Activated T-helper 2 cell treated with anti-CD3 and anti-CD28 coated beads, Interferon-gamma antibody, Interleukin-2, Interleukin-4, amounts not matched to agents 10 μg/mL and 5 μg/mL and 100 μg/mL, durations not matched to agents 14 hours and 24 hours and 36 hours (primary cell): ENCODE measurements around the gene CHAF1B. TPM values are rescaled to one million over a fixed set of nuclear protein-coding genes. Genes with fewer than 3 reads are reported as not detected.

Experiments used
- DNase-seq: peaks from one replicate; pipeline ENCODE4 v3.0.0; 2021; ENCODE audit warnings: low spot score
- H3K27ac Mint-ChIP-seq: one replicate; pipeline ENCODE4 v1.8.0; 2021; ENCODE audit warnings: mixed read lengths
- H3K27me3 Mint-ChIP-seq: one replicate; pipeline ENCODE4 v1.8.0; 2021; ENCODE audit warnings: low read depth, mixed read lengths
- H3K36me3 Mint-ChIP-seq: one replicate; pipeline ENCODE4 v1.8.0; 2021; ENCODE audit warnings: low read depth, mixed read lengths
- H3K4me1 Mint-ChIP-seq: one replicate; pipeline ENCODE4 v1.8.0; 2021; ENCODE audit warnings: low read depth, mixed read lengths
- H3K4me3 Mint-ChIP-seq: one replicate; pipeline ENCODE4 v1.8.0; 2021; ENCODE audit warnings: low read depth, mild to moderate bottlenecking, moderate library complexity, mixed read lengths
- H3K9me3 Mint-ChIP-seq: one replicate; pipeline ENCODE4 v1.8.0; 2021; ENCODE audit warnings: mixed read lengths
- intact Hi-C: fragments of 100-400 bp; cut with micrococcal nuclease; formaldehyde crosslinking; loops from one replicate; pipeline ENCODE4 v1.15.1; 2023
- total RNA-seq: library from RNA; stranded (reverse); gene quantifications from 2 replicates; pipeline ENCODE4 v1.2.3, GENCODE V29; 2022

CHAF1B gene
- total RNA-seq, 1 donor from 2014 or later = 34.2 TPM

- DNase-seq = no peak
- peaks cover 28% of the 10 kb centered on the region for H3K4me1 Mint-ChIP-seq
- no peaks in the 10 kb centered on the region for H3K9me3 Mint-ChIP-seq
- no peak overlapping the region for H3K27ac Mint-ChIP-seq
- H3K36me3 Mint-ChIP-seq = no peaks in the 10 kb centered on the region
- peaks cover 1% of the 10 kb centered on the region for H3K27me3 Mint-ChIP-seq
- no peak overlapping the region for H3K4me3 Mint-ChIP-seq
- intact Hi-C loops = no loop called here
Measured at GRCh38 chr21:36434144-36434543, 49.0 kb downstream of the CHAF1B start.

DNA sequence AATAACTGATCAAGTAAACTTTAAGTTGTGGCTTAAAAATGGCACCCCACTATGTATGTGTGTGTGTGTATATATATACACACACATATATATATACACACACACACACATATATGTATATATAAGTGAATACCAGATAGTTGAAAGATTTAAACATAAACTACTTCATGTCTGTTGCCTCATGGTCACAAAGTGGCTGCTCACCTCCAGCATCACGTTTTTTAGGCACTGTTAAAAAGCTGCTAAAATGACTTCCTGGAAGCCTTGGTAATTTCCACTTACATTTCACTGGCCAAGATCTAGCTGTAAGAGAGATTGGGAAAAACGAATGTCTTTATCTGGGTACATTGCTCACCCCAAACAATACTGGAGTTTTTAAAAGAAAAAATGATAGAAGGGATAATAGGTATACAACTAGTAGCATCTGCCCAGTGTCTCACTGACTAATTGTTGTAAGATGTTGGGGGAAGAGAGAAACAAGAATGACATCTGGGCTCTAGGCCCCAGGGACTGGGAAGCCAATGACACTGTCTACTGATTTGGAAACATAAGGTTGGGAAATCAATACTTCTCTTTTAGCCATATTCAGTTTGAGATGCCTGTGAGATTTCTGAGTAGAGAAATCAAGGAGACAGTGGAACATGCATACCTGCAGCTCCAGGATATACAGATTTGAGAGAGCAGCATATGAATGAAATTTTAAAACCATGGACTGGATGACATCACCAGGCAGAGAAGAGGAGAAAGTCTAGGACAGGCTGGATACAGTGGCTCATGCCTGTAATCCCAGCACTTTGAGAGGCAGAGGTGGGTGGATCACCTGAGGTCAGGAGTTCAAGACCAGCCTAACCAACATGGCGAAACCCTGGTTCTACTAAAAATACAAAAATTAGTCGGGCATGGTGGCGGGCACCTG is 51.9 kb downstream of the CHAF1B start:
- peaks cover 4% of the 10 kb centered on the region for H3K27me3 Mint-ChIP-seq
- no peak overlapping the region for H3K27ac Mint-ChIP-seq
- H3K36me3 Mint-ChIP-seq = no peaks in the 10 kb centered on the region
- H3K4me3 Mint-ChIP-seq = no peak overlapping the region
- intact Hi-C loops = no loop called here
- H3K9me3 Mint-ChIP-seq = no peaks in the 10 kb centered on the region
- DNase-seq = no peak
- H3K4me1 Mint-ChIP-seq = peaks cover 12% of the 10 kb centered on the region

- Mint-ChIP-seq H3K9me3 (no peaks in the 10 kb centered on the region), H3K27ac (no peak overlapping the region), H3K36me3 (no peaks in the 10 kb centered on the region), H3K4me1 (peaks cover 8% of the 10 kb centered on the region), H3K27me3 (peaks cover 4% of the 10 kb centered on the region), H3K4me3 (no peak overlapping the region)
- intact Hi-C loops = no loop called here
- no peak for DNase-seq
Measured at GRCh38 chr21:36437745-36438128, 52.5 kb downstream of the CHAF1B start.

- no peak overlapping the region for H3K27ac Mint-ChIP-seq
- no peaks in the 10 kb centered on the region for H3K36me3 Mint-ChIP-seq
- intact Hi-C loops = no loop called here
- H3K27me3 Mint-ChIP-seq = peaks cover 4% of the 10 kb centered on the region
- no peak for DNase-seq
- no peak overlapping the region for H3K4me3 Mint-ChIP-seq
- H3K4me1 Mint-ChIP-seq = peaks cover 4% of the 10 kb centered on the region
- no peaks in the 10 kb centered on the region for H3K9me3 Mint-ChIP-seq
Measured at GRCh38 chr21:36441715-36442114, 56.5 kb downstream of the CHAF1B start.

DNA sequence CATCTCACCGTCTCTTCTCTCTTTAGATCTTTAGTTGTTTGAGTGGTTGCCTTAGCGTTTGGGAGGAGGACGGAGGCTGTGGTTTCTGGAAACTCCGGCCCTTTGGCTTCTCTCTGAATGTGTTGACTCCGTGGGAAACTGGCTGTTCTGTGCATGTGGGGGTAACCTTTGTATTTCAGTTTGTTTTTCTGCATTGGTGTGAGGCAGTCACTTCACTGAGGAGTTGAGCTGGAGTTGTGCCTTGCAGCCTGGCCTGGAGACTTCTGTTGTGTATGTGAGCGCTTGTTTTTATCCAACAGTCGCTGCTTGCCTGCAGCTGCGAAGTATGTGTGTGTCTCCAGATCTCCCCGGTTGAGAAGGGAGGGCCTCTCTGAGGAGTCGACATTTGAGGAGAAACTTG is 61.1 kb downstream of the CHAF1B start:
- peaks cover 3% of the 10 kb centered on the region for H3K27me3 Mint-ChIP-seq
- no peak overlapping the region for H3K4me3 Mint-ChIP-seq
- no peak for DNase-seq
- no peaks in the 10 kb centered on the region for H3K4me1 Mint-ChIP-seq
- no peaks in the 10 kb centered on the region for H3K9me3 Mint-ChIP-seq
- H3K36me3 Mint-ChIP-seq = no peaks in the 10 kb centered on the region
- intact Hi-C loops = no loop called here
- no peak overlapping the region for H3K27ac Mint-ChIP-seq

GRCh38 chr21:36450511-36450910 is 65.3 kb downstream of the CHAF1B start:
- H3K36me3 Mint-ChIP-seq = no peaks in the 10 kb centered on the region
- peaks cover 2% of the 10 kb centered on the region for H3K27me3 Mint-ChIP-seq
- H3K4me3 Mint-ChIP-seq = no peak overlapping the region
- no peak overlapping the region for H3K27ac Mint-ChIP-seq
- no peak for DNase-seq
- H3K9me3 Mint-ChIP-seq = no peaks in the 10 kb centered on the region
- H3K4me1 Mint-ChIP-seq = no peaks in the 10 kb centered on the region
- intact Hi-C loops = no loop called here

DNA sequence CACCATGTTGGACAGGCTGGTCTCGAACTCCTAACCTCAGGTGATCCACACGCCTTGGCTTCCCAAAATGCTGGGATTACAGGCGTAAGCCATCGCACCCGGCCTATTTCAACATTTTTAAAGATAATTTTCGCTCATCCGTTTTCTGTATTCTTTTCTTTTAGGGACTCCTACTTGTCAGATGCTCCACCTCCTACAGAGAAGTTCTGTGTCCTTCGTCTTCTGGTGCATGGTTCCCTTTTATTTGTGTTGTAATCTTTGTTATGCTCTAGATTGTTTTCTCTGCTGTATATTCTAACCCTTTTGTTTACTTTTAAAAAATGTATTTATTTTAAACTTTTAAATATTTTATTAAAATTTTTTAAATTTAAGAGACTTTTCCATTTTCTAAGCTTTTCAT is 66.3 kb downstream of the CHAF1B start:
- Mint-ChIP-seq H3K9me3 (no peaks in the 10 kb centered on the region), H3K36me3 (no peaks in the 10 kb centered on the region), H3K4me1 (no peaks in the 10 kb centered on the region), H3K27ac (no peak overlapping the region), H3K27me3 (peaks cover 2% of the 10 kb centered on the region), H3K4me3 (no peak overlapping the region)
- no peak for DNase-seq
- intact Hi-C loops = no loop called here

- Mint-ChIP-seq H3K27me3 (peaks cover 2% of the 10 kb centered on the region), H3K36me3 (no peaks in the 10 kb centered on the region), H3K27ac (no peak overlapping the region), H3K4me1 (no peaks in the 10 kb centered on the region), H3K9me3 (no peaks in the 10 kb centered on the region), H3K4me3 (no peak overlapping the region)
- intact Hi-C loops = no loop called here
- no peak for DNase-seq
Measured at GRCh38 chr21:36452281-36452825, 67.2 kb downstream of the CHAF1B start.

DNA sequence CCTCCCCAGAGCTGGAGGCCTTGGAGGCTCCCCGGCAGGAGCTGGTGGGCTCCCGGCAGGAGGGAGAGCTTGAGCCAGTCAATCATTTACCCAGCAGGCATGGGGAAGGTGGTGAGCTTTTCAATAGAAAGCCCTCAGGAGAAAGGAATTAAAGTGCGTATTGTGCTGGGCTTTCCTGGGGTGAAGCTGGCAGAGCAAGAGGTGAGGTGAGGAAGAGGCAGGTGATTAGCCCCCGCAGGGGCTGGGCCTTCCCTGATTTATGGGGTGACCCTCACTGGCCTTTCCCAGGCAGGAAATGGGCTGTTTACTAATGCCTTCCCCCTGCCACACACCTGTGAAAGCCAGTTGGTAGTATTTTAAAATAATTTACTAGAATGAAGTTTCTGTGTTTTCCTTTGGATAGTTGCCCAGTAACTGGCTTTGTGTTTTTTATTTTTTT is 68.9 kb downstream of the CHAF1B start:
- no peaks in the 10 kb centered on the region for H3K36me3 Mint-ChIP-seq
- peaks cover 2% of the 10 kb centered on the region for H3K27me3 Mint-ChIP-seq
- no peak overlapping the region for H3K27ac Mint-ChIP-seq
- intact Hi-C loops = no loop called here
- no peak for DNase-seq
- no peak overlapping the region for H3K4me3 Mint-ChIP-seq
- no peaks in the 10 kb centered on the region for H3K9me3 Mint-ChIP-seq
- no peaks in the 10 kb centered on the region for H3K4me1 Mint-ChIP-seq

DNA sequence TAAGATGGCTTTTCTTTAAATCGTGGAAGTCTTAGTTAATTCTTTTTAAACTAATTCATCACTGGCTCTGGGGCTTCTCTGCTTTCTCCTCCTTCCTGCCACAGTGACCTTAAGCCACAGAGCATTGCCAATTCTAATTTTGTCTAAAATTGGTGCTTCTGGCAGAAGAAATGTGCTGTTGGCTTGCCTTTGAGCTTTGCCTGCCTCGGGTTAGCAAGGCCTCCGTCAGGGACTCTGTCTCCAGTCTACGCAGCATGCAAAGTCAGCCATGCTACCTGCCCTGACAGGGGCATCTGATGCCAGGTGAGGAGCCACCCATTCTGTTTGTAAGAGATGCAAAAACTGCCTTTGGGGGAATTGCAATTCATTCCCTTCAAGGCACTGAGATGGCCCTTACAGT is 69.5 kb downstream of the CHAF1B start:
- no peaks in the 10 kb centered on the region for H3K9me3 Mint-ChIP-seq
- H3K4me3 Mint-ChIP-seq = no peak overlapping the region
- intact Hi-C loops = no loop called here
- no peaks in the 10 kb centered on the region for H3K36me3 Mint-ChIP-seq
- H3K27ac Mint-ChIP-seq = no peak overlapping the region
- H3K27me3 Mint-ChIP-seq = peaks cover 2% of the 10 kb centered on the region
- no peaks in the 10 kb centered on the region for H3K4me1 Mint-ChIP-seq
- no peak for DNase-seq

DNA sequence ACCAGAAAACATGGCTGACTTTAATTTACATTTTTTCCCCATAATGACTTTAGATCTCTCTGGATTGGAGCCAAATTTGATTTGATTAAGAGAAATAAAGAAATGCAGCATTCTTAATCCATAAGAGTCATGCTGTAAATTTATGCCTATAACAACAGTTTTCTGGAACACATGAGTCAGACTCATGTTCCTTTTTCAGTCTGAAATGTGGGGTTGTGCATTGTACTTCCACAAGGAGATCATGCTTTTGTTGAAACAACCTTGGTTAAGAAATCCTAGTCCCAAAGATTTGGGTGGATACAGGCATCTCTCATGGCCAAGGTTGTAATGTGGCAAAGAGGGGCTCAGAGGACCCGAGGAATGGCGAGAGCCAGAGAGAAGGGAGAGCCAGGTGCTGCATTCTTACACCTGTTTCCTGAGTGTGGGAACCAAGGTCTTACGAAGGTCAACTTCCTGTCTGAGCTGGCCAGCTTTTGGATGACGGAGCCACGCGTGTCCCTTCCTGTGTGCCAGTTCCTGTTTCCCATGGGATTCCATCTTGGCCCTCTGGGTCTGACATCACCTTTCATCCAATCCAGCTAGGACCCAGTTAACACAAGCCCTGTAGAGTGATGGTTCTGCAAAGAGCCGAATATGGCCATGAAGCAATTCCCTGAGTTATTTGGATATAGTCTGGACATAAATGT is 71.7 kb downstream of the CHAF1B start:
- peaks cover 2% of the 10 kb centered on the region for H3K27me3 Mint-ChIP-seq
- intact Hi-C loops = no loop called here
- no peaks in the 10 kb centered on the region for H3K36me3 Mint-ChIP-seq
- H3K27ac Mint-ChIP-seq = no peak overlapping the region
- no peaks in the 10 kb centered on the region for H3K9me3 Mint-ChIP-seq
- DNase-seq = no peak
- H3K4me1 Mint-ChIP-seq = no peaks in the 10 kb centered on the region
- no peak overlapping the region for H3K4me3 Mint-ChIP-seq

DNA sequence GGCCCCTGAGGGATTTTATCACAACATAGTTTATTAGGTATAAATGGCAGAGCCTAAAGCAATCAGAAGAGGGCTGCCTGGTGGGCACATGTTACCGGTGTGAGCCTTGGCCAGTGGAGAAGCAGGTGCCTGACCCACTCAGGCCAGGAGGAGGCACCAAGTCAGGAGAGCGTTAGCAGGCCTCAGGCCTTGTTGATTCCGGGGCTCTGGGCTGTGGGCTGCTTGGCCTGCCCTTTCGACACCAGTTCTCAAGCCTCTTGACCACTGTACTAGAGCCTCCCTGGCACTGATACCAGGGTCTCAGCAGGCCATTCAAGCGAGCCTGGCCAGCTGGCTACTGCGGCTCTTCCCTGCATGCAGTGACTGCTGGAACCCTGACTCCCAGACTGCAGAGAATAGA is 73.9 kb downstream of the CHAF1B start:
- intact Hi-C loops = no loop called here
- DNase-seq = no peak
- H3K4me3 Mint-ChIP-seq = no peak overlapping the region
- peaks cover 2% of the 10 kb centered on the region for H3K27me3 Mint-ChIP-seq
- no peaks in the 10 kb centered on the region for H3K4me1 Mint-ChIP-seq
- H3K27ac Mint-ChIP-seq = no peak overlapping the region
- no peaks in the 10 kb centered on the region for H3K36me3 Mint-ChIP-seq
- no peaks in the 10 kb centered on the region for H3K9me3 Mint-ChIP-seq

DNA sequence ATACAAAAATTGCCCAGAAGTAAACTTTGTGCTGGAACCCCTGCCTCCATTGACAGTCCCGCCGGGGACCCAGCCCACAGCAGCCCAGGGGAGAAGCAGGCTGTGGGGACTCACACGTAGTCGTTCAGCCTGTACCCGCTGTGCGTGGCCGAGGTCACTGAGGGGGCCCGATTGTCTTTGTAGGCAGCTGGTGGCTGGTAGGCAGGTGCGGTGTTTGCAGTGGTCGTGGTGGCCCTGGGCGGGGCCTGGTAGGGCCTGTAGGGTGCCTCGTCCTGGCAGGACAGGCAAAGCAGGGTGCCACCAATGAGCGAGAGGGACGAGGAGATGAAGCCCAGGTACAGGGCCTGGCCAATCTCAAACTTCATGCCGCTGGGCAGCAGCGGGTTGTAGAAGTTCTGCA is 75.7 kb downstream of the CHAF1B start:
- H3K4me3 Mint-ChIP-seq = no peak overlapping the region
- DNase-seq = no peak
- H3K9me3 Mint-ChIP-seq = no peaks in the 10 kb centered on the region
- intact Hi-C loops = no loop called here
- H3K27ac Mint-ChIP-seq = no peak overlapping the region
- H3K27me3 Mint-ChIP-seq = no peaks in the 10 kb centered on the region
- H3K4me1 Mint-ChIP-seq = no peaks in the 10 kb centered on the region
- H3K36me3 Mint-ChIP-seq = no peaks in the 10 kb centered on the region
